Right ventricle myocardium inferior (tissue), 1 donor: ENCODE measurements around the gene RECK. TPM values are rescaled to one million over a fixed set of nuclear protein-coding genes. Genes with fewer than 3 reads are reported as not detected.
"Not testable (repeated sequence)": the region's sequence is repeated elsewhere in the genome, so short reads cannot be mapped to it uniquely, and the experiment has no call there.

Experiments used
- ATAC-seq: fragments of 200-7000 bp; cut with Tn5 transposase; one replicate; pipeline ENCODE4 v1.9.1; 2020; ENCODE audit warnings: mild to moderate bottlenecking, moderate library complexity
- DNase-seq: peaks from one replicate; pipeline ENCODE4 v3.0.0; 2021; ENCODE audit errors: missing footprints
- intact Hi-C: fragments of 100-400 bp; cut with DNase I; formaldehyde crosslinking; loops from one replicate; pipeline ENCODE4 v1.11.0; 2022
- long read RNA-seq: library from polyadenylated mRNA; unstranded; transcript quantifications from one replicate; pipeline ENCODE4 v2.0.0, GENCODE V29; 2021
- total RNA-seq: library from RNA; stranded (reverse); fragmentation: NEBNext Ultra II Directional; extraction: Animal tissue kit (Norgen Biotek cat#: 25700); gene quantifications from one replicate; pipeline ENCODE4 v1.2.1, GENCODE V29; 2021
- donor health status: DM: no; HTN: yes; CAD: no; lungs with severe emphysema.

The RECK gene
- total RNA-seq: 5.5 TPM
- long read RNA-seq, full-length matches to known transcripts: 2 of 5 reads
- long read RNA-seq, partial matches to known transcripts: 2 of 5 reads
- long read RNA-seq, other reads (novel, unspliced or antisense): 1 of 5 reads

- intact Hi-C loops: no loop called here
- ATAC-seq (peak; percentile 96), DNase-seq (peak; percentile 95)
Observed at GRCh38 chr9:36036780-36037548, at the start of gene RECK. RECK (plus strand) TSS chr9:36036913; CDS start chr9:36036999, 86 bp downstream.

- DNase-seq: no peak
- intact Hi-C loops: no loop called here
- ATAC-seq: no peak
Observed at GRCh38 chr9:35990155-35990554, 46.6 kb upstream of the RECK start.

GRCh38 chr9:35993136-35993535 is 43.6 kb upstream of the RECK start:
- intact Hi-C loops, ATAC-seq, DNase-seq: not testable (repeated sequence)

GRCh38 chr9:35993976-35994720 is 42.6 kb upstream of the RECK start:
- ATAC-seq: no peak
- intact Hi-C loops: no loop called here

GRCh38 chr9:35994959-35995358 is 41.8 kb upstream of the RECK start:
- ATAC-seq: no peak
- DNase-seq: no peak
- intact Hi-C loops: no loop called here

More at GRCh38 chr9:35993976-35994720, 42.6 kb upstream of the RECK start:
- DNase-seq: no peak

GRCh38 chr9:35996358-35996970 is 40.2 kb upstream of the RECK start:
- intact Hi-C loops: no loop called here
- DNase-seq: no peak
- peak; percentile 93 for ATAC-seq

- ATAC-seq, DNase-seq, intact Hi-C loops: not testable (repeated sequence)
Observed at GRCh38 chr9:35997016-35997415, 39.7 kb upstream of the RECK start.

- DNase-seq (no peak), ATAC-seq (no peak)
- intact Hi-C loops: no loop called here
Observed at GRCh38 chr9:35998333-35998732, 38.4 kb upstream of the RECK start.

- ATAC-seq (no peak), DNase-seq (no peak)
- intact Hi-C loops: loop anchor here (5.0 kb wide), 1 partner anchor 49 kb away; the partner anchor contains the start of gene OR2S2
Observed at GRCh38 chr9:36005891-36006290, 30.8 kb upstream of the RECK start.

GRCh38 chr9:36006549-36007315 is 30.0 kb upstream of the RECK start:
- ATAC-seq: no peak
- intact Hi-C loops: loop anchor here (5.0 kb wide), 1 partner anchor 49 kb away; the partner anchor contains the start of gene OR2S2
- DNase-seq: no peak

- DNase-seq (no peak), ATAC-seq (no peak)
- intact Hi-C loops: loop anchor here (5.0 kb wide), 1 partner anchor 50 kb away; the partner anchor contains the start of gene OR2S2
Observed at GRCh38 chr9:36007316-36007708, 29.4 kb upstream of the RECK start.

- DNase-seq (no peak), ATAC-seq (no peak)
- intact Hi-C loops: loop anchor here (5.0 kb wide), 1 partner anchor 51 kb away; the partner anchor contains the start of gene OR2S2
Observed at GRCh38 chr9:36007852-36008251, 28.9 kb upstream of the RECK start.

- ATAC-seq (peak; percentile 91), DNase-seq (peak; percentile 52)
- intact Hi-C loops: loop anchor here (5.0 kb wide), 1 partner anchor 52 kb away; the partner anchor contains the start of gene OR2S2
Observed at GRCh38 chr9:36008774-36009300, 27.9 kb upstream of the RECK start.

GRCh38 chr9:36011379-36011778 is 25.3 kb upstream of the RECK start:
- intact Hi-C loops: no loop called here
- no peak for ATAC-seq
- no peak for DNase-seq

- ATAC-seq: no peak
- DNase-seq: no peak
- intact Hi-C loops: no loop called here
Observed at GRCh38 chr9:36017278-36017677, 19.4 kb upstream of the RECK start.

GRCh38 chr9:36018129-36018528 is 18.6 kb upstream of the RECK start:
- intact Hi-C loops: no loop called here
- DNase-seq (no peak), ATAC-seq (no peak)

GRCh38 chr9:36018891-36019720 is 17.6 kb upstream of the RECK start:
- intact Hi-C loops: no loop called here
- ATAC-seq: no peak

More at GRCh38 chr9:36018891-36019720, 17.6 kb upstream of the RECK start:
- DNase-seq: no peak
